ENCODE measurements around the gene KCNC4. TPM values are rescaled to one million over a fixed set of nuclear protein-coding genes. Genes with fewer than 3 reads are reported as not detected.

The KCNC4 gene
- total RNA-seq, 1 donor from 2014 or later, result 5.9 TPM

- no peak overlapping the region for H3K27ac Mint-ChIP-seq (ENCODE audit: unreplicated experiment)
- H3K4me1 Mint-ChIP-seq, result no peaks in the 10 kb centered on the region
- no peaks in the 10 kb centered on the region for H3K36me3 Mint-ChIP-seq (ENCODE audit: low read depth)
- no peak for TF ChIP-seq CTCF (conservative IDR thresholded peaks at IDR 0.05)
- H3K27me3 Mint-ChIP-seq (ENCODE audit: low read depth), result peaks cover 40% of the 10 kb centered on the region
- no peaks in the 10 kb centered on the region for H3K9me3 Mint-ChIP-seq
- no peak for DNase-seq (ENCODE audit: low read depth, low spot score)
- H3K4me3 Mint-ChIP-seq, result no peak overlapping the region
Observed at GRCh38 chr1:110164725-110165350, 45.3 kb upstream of the KCNC4 start.

DNA sequence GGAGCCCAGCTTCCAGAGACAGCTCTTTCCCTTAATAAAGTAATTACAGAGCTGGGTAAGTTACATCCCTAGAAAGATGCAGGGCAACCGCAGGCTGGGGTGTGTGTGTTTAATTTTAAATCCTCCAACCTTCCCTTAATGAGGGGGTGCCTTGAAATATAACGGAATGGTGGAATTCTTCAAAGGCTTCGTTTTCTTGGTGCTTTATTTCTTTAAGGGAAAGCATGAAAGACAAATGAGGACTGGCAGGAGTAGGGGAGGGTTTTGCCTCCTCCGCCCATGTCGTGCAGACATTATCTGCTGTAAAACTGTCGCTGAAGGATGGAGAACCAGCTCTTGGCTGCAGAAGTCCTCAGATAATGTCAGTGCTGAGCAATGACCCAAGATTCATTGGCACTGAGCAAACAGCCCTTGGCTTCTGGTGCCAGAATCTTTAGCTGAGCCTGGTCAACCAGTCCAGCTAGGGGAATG is 44.3 kb upstream of the KCNC4 start:
- Mint-ChIP-seq H3K27ac (ENCODE audit: unreplicated experiment) (no peak overlapping the region), H3K36me3 (ENCODE audit: low read depth) (no peaks in the 10 kb centered on the region), H3K4me3 (no peak overlapping the region), H3K9me3 (no peaks in the 10 kb centered on the region), H3K27me3 (ENCODE audit: low read depth) (peaks cover 30% of the 10 kb centered on the region), H3K4me1 (no peaks in the 10 kb centered on the region)
- TF ChIP-seq CTCF (conservative IDR thresholded peaks at IDR 0.05), result no peak
- no peak for DNase-seq (ENCODE audit: low read depth, low spot score)

DNA sequence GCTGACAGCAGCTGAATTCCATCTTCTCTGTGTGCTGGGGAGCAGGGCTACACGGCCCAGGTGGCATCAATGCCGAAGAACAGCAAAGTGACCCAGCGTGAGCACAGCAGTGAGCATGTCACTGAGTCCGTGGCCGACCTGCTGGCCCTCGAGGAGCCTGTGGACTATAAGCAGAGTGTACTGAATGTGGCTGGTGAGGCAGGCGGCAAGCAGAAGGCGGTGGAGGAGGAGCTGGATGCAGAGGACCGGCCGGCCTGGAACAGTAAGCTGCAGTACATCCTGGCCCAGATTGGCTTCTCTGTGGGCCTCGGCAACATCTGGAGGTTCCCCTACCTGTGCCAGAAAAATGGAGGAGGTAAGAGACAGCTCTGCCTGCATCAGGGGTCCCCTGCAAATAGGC is 43.3 kb upstream of the KCNC4 start:
- no peak overlapping the region for H3K4me3 Mint-ChIP-seq
- H3K27ac Mint-ChIP-seq (ENCODE audit: unreplicated experiment), result no peak overlapping the region
- H3K27me3 Mint-ChIP-seq (ENCODE audit: low read depth), result peaks cover 27% of the 10 kb centered on the region
- TF ChIP-seq CTCF (conservative IDR thresholded peaks at IDR 0.05), result no peak
- no peaks in the 10 kb centered on the region for H3K4me1 Mint-ChIP-seq
- H3K9me3 Mint-ChIP-seq, result no peaks in the 10 kb centered on the region
- no peaks in the 10 kb centered on the region for H3K36me3 Mint-ChIP-seq (ENCODE audit: low read depth)
- DNase-seq (ENCODE audit: low read depth, low spot score), result no peak

DNA sequence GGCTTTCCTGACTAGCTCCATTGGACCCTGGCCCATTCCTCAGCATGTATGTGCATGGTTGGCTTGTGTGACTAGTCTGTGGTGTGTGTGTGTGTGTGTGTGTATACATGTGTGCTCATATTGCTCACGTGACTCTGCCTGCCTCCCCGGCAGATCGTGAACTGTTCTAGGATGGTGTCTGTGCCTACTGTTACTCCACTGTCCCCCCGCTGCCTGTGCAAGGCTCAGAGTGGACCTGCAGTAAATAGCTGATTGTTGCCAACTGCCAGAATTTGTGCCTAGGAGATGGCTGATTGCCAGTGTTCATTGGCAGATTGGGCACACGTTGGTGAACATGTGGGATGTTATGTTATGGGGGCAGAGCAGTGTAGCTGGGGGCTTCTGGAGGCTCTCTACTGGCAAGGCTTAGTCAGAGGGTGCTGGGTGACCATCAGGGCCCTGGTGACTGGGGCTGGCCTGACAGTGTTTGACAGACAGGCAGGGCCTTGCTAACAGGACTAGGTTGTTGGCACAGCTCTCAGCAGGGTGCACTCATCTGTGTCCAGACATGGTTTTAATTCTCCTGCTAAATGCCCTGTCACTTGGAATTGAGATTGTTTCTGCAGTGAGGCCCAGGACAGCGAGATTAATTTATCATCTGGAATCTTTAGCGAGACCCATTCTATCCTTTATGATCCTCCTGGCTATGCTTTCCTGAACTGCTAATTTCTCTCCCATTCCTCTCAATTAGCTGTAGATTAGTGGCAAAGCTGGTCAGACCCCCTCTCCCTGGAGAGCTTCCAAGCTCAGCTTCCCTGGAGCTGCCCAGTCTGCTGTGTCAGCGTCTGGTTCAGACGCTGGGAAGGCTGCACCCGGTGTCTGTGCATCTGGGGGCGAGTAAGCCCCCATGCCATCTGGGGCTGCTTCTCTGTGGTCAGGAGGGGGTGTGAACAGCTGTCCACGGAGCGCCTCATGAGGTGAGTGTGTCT is 39.1 kb upstream of the KCNC4 start:
- TF ChIP-seq CTCF (conservative IDR thresholded peaks at IDR 0.05), result no peak
- no peaks in the 10 kb centered on the region for H3K36me3 Mint-ChIP-seq (ENCODE audit: low read depth)
- no peak overlapping the region for H3K4me3 Mint-ChIP-seq
- H3K27ac Mint-ChIP-seq (ENCODE audit: unreplicated experiment), result peak overlapping the region; percentile 89
- no peaks in the 10 kb centered on the region for H3K9me3 Mint-ChIP-seq
- H3K27me3 Mint-ChIP-seq (ENCODE audit: low read depth), result peaks cover 8% of the 10 kb centered on the region
- DNase-seq (ENCODE audit: low read depth, low spot score), result no peak
- H3K4me1 Mint-ChIP-seq, result no peaks in the 10 kb centered on the region

- Mint-ChIP-seq H3K27me3 (ENCODE audit: low read depth) (peaks cover 11% of the 10 kb centered on the region), H3K27ac (ENCODE audit: unreplicated experiment) (no peak overlapping the region), H3K9me3 (no peaks in the 10 kb centered on the region), H3K4me3 (no peak overlapping the region), H3K4me1 (no peaks in the 10 kb centered on the region), H3K36me3 (ENCODE audit: low read depth) (no peaks in the 10 kb centered on the region)
- TF ChIP-seq CTCF (conservative IDR thresholded peaks at IDR 0.05), result no peak
- no peak for DNase-seq (ENCODE audit: low read depth, low spot score)
Observed at GRCh38 chr1:110172001-110172400, 38.1 kb upstream of the KCNC4 start.

Data from neural crest cell (in vitro differentiated cells).